H7 (cell line): Measurements from ENCODE around the gene XRCC1. TPM values are rescaled to one million over a fixed set of nuclear protein-coding genes. Genes with fewer than 3 reads are reported as not detected.
A peak's percentile ranks its signal among the peaks of the same experiment; 100 is the strongest.

Source experiments
- DNase-seq: peaks from one replicate; pipeline ENCODE4 v3.0.0; 2012
- H3K27me3 ChIP-seq: 2 replicates; pipeline ENCODE4 v1.6.0; 2011; ENCODE audit warnings: mild to moderate bottlenecking, low read length; ENCODE audit not compliant: control insufficient read depth, insufficient read depth
- H3K36me3 ChIP-seq: replicated peaks from 2 replicates; pipeline ENCODE4 v1.5.1; 2011; ENCODE audit warnings: low read length; ENCODE audit not compliant: control insufficient read depth, insufficient read depth
- H3K4me3 ChIP-seq: 2 replicates; pipeline ENCODE4 v1.5.1; 2011; ENCODE audit warnings: low read depth, mild to moderate bottlenecking, control low read depth, low read length, moderate library complexity; ENCODE audit not compliant: insufficient read depth
- total RNA-seq: library from RNA; depleted of rRNA; stranded (reverse); fragments of >200 nt; shearing (Covaris generic); gene quantifications from 2 replicates; pipeline ENCODE4 v1.2.3, GENCODE V29; 2014

The XRCC1 gene
- total RNA-seq, 1 experiment from 2014 or later = 58.8 TPM

DNA sequence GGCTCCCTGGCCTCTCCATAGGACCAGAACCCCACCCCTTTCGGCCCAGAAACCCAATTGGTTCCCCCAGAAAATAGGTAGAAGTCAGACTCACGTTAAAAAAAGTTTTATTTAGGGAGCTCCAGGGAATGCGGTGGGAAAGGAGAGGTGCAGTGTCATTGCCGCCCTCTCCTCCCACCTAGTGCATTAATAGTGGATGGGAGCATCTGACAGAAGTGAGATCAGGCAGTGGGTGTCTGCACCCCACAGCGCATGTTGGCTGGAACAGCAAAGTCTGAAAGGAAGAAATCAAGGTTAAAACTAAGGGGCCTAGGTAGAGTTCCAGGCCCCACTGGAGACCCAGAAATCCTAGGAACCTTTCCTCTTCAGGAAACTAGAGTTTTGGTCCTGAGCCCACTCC lies 68.7 kb downstream of the XRCC1 start:
- DNase-seq = no peak
- H3K36me3 ChIP-seq = peaks cover 1% of the 10 kb centered on the region

DNA sequence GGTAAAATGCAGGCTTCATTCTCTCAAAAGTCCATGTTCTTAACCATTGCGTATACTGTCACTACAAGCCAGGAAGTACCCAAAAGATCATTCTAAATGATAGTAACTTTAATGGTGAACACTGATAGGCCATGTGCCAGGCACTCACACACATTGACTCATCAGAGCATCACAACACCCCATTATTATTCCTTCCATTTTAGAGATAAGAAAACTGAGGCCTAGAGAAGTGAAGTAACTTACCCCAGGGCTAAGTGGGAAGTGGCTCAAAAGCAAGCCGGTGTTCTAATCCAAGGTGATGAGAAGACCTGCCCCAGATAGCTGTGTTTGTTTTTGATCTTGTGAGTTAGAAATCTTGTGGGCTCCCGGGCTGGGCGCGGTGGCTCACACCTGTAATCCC lies 69.4 kb downstream of the XRCC1 start:
- no peak for DNase-seq
- H3K36me3 ChIP-seq = peaks cover 1% of the 10 kb centered on the region
- H3K4me3 ChIP-seq = no peak overlapping the region
- H3K27me3 ChIP-seq = peaks cover 42% of the 10 kb centered on the region

More for the DNA sequence above, 68.7 kb downstream of the XRCC1 start:
- H3K4me3 ChIP-seq = no peak overlapping the region
- H3K27me3 ChIP-seq = peaks cover 38% of the 10 kb centered on the region

DNA sequence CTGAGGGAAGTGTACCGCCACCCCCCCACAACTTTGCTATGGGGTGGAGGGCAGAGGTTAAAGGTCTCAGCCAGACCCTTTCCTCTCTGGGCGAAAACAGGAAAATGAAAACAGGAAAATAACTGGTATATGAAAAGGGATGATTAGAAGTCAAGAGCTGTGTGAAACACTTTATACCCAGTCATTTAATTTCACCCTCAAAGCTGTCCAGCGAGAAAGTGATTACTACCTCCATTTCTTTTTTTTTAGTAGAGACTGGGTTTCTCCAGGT lies 70.2 kb downstream of the XRCC1 start:
- peaks cover 42% of the 10 kb centered on the region for H3K27me3 ChIP-seq
- peaks cover 1% of the 10 kb centered on the region for H3K36me3 ChIP-seq
- H3K4me3 ChIP-seq = no peak overlapping the region; the same call in 1 of the 2 replicates
- no peak for DNase-seq

DNA sequence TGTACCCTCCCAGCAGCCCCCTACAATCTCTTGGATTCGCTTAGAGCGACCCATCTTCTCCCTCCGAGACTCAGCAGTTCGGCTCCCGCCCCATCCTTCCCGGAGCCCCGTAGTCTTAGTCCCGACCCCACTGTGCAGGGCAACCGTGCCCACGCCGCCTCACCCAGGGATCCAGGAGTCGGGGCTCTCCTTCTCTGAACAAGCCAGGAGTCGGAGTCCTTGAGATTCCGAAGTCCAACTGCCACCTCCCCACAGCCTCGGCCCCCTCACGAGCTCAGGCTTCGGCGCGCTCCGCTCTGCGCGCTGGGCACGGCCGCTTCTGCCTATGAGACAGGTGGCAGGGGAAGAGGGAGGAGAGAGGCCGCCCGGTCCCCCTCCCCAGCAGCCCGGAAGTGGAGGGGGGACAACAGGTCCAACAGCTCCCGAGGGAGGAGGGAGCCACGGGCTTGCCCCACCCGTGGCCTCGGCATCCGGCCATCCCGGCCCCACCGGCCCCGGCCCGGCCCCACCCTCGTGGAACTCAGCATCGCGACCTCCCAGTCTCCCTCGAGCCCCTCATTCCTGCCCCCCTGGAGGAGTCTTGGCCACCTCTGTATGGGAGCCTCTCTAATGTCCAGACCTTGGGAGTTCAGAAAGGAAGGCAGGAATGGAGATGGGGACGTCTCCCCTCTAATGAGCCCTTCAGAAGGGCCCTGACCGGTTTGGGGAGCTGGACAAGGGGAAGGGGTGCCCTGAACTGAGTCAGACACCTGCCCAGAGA lies 70.7 kb downstream of the XRCC1 start, which contains the start of gene PHLDB3:
TSS of gene PHLDB3 (minus strand) at position 321 of the 760 bp plus-strand sequence. CDS start 628 bp downstream, outside the sequence.
- peak; percentile 81 for DNase-seq
- peaks cover 42% of the 10 kb centered on the region for H3K27me3 ChIP-seq

DNA sequence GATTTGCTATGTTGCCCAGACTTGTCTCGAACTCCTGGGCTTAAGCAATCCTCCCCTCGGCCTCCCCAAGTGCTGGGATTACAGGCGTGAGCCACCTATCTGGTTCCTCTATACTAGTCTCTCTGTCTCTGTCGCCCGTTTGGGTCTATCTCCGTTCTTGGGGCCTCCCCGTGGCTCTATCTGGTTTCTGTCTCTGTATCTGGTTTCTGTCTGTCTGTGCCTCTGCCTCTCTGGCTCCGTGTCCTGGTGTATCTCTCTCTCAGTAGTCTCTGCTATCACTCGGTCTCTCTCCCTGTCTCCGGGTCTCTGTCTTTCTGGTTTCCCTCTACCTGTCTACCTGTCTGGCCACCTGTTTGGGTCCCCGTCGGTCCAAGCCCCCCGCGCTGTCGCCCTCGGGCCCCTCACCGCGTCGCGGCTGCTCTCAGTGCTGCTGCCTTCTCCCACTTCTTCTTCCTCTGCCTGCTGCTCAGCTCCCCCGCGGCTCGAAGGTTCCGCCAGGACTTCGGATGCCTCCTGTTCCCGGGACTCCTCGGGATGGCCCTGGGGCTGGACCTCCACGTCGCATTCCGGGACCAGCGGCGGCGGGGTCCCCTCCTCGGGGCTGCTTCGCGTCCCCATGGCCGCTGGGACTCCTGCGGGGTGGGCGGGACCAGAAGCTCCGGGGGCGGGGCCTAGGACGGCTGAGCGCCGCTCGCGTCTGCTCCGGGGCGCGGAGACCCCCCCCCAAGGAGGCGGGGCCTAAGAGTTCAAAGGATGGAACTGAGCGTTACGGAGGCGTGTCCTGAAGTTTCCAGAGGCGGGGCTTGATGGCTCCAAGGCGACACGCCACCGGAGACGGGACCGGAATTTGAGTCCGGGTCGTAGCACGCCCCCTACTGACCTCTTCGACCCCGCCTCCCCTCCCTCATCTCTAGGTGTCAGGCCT lies 71.6 kb downstream of the XRCC1 start:
- peak; percentile 99 for DNase-seq
- H3K36me3 ChIP-seq = no peaks in the 10 kb centered on the region
- peak overlapping the region; percentile 73 for H3K4me3 ChIP-seq
- peaks cover 42% of the 10 kb centered on the region for H3K27me3 ChIP-seq

More for the DNA sequence above, 70.7 kb downstream of the XRCC1 start, which contains the start of gene PHLDB3:
- Histone ChIP-seq H3K36me3 (no peaks in the 10 kb centered on the region), H3K4me3 (peak within 1 kb of the TSS; percentile 73)

DNA sequence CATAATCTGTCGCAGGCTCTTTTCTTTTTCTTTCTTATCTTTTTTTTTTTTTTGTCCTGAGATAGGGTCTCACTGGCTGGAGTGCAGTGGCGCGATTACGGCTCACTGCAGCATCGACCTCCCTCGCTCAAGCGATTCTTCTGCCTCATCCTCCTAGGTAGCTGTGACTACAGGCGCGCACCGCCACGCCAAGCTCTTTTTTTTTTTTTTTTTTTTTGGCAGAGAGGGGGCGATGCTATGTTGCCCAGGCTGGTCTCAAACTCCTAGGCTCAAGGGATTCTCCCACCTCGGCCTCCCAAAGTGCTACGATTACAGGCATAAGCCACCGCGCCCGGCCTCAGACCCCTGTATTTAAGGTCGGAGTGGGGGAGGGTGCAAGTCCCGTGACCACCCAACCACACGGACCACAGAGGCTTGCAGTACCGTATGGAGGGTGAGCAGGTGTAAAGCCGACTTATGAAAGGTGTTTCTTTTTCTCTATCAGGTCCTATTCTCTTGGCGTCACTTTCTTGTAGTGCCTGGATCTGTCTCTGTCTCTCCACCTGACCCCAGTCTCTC lies 72.8 kb downstream of the XRCC1 start:
- peaks cover 42% of the 10 kb centered on the region for H3K27me3 ChIP-seq
- no peak for DNase-seq
- no peaks in the 10 kb centered on the region for H3K36me3 ChIP-seq
- no peak overlapping the region for H3K4me3 ChIP-seq

DNA sequence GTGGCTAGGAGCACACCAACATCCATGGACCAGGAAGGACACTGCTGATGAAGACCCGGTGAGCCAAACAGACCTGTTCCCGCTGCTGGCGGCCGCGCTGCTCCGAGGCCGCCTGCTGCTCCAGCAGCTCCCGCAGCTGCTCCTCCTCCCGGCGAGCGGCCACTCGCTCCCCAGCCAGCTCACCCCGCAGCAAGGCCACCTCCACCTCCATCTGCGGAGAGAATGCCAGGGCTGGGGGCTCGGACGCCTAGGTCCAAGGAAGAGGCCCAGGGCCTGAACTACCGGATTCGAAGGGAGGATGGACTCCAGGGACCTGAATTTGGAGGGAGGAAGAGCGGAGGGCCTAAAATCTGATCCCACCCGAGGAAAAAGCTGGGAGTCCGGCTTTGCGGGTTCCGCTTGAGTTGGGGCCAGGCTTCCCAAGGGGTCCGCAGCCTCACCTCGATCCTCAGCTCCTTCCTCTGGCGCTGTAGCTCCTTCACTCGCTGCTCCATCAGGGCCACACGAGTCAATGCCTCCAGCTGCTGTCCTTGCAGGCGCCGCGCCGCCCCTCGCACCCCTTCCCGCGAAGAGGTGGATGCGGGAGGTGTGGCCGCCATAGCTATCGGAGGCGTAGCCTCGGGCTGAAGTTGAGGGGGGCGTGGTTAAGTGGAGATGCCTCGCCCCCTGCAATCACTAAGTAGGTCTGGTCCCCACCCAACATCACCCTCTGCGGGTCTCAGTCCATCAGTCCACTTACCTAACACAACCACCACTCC lies 73.5 kb downstream of the XRCC1 start:
- Histone ChIP-seq H3K36me3 (no peaks in the 10 kb centered on the region), H3K27me3 (peaks cover 42% of the 10 kb centered on the region), H3K4me3 (peak overlapping the region; percentile 50)
- DNase-seq = peak; percentile 95

DNA sequence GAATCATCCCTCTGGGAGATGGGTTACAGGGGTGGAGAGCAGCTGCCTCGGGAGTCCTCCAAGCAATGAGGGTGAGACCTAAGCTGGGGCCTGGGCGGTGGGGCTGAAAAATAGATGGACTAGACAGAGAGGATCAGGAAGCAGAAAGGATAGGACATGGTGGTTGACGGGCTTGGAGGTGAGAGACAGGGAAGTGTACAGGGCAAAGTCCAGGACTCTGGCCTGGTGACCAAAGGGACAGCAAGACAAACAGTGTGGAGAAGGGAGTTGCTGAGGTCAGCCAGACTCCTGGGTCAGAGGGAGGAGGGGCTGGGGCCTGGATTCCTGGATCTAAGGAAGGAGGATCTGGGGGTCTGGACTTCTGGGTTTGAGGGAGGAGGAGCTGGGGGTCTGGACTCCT lies 76.3 kb downstream of the XRCC1 start:
- no peak for DNase-seq
- Histone ChIP-seq H3K36me3 (no peaks in the 10 kb centered on the region), H3K4me3 (no peak overlapping the region), H3K27me3 (peaks cover 27% of the 10 kb centered on the region)

DNA sequence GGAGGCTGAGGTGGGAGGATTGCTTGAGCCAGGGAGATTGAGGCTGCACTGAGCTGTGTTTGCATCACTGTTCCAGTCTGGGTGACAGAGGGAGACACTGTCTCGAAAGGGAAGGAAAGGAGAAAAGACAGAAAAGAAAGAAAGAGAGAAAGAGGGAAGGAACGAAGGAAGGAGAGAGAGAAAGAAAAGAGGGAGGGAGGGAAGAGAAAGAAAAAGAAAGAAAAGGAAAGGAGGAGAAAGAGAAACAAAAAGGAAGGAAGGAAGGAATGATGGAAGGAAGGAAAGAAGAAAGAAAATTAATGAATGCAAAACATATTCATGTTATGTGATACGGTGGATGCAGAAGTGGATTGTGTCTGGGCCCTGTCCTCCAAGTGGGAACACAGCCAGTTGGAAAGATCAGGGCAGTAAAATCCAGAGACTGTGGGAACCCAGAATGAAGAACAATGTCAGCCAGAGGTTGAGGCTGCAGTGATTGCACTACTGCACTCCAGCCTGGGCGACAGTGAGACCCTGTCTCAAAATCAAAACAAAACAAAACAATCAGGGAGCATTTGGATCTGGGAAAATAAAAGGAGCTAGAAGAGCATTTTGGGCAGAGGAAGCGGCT lies 77.0 kb downstream of the XRCC1 start:
- H3K36me3 ChIP-seq = no peaks in the 10 kb centered on the region
- no peak overlapping the region for H3K4me3 ChIP-seq
- DNase-seq = no peak
- H3K27me3 ChIP-seq = peaks cover 21% of the 10 kb centered on the region

DNA sequence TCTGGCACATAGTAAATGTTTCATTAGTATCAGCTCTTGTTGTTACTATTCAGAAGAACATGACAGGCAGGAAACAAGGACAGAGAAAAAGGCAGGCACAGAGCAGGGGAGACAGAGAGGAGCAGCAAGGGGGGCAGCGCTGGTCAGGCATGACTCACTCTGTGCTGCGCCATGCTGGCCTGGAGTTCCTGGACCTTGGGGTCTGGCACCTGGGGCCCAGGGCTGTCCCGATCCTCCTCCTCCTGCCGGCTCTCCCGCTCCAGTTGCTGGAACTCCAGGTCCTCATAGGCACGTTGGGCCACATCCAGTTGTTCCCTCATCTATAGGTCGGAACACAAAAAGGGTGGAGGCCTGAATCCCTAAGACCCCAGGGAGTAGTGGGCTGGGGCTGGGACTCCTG lies 78.4 kb downstream of the XRCC1 start:
- H3K4me3 ChIP-seq = no peak overlapping the region
- no peak for DNase-seq
- peaks cover 7% of the 10 kb centered on the region for H3K27me3 ChIP-seq
- no peaks in the 10 kb centered on the region for H3K36me3 ChIP-seq

DNA sequence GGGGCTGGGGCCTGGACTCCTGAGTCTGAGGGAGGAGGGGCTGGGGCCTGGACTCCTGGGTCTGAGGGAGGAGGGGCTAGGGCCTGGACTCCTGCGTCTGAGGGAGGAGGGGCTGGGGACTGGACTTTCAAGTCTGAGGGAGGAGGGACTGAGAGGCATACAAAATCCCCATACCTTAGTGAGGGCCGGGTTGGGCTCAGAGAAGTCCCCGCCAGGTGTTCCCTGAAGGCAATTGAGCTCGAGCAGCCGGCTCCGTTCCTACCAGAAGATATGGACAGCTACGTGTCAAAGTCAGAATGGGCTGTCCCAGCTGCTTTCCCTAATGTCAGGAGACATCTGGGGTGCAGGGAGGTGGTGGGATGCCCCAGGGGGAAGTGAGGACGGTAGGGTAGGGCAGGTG lies 80.2 kb downstream of the XRCC1 start:
- Histone ChIP-seq H3K36me3 (no peaks in the 10 kb centered on the region), H3K27me3 (no peaks in the 10 kb centered on the region; the same call in 1 of the 2 replicates), H3K4me3 (no peak overlapping the region)
- no peak for DNase-seq
